Fibroblast of lung (primary cell): ENCODE results near the gene CH25H. TPM values are rescaled to one million over a fixed set of nuclear protein-coding genes. Genes with fewer than 3 reads are reported as not detected.

ENCODE experiments used
- DNase-seq, 2 donors: peaks; one replicate each; pipeline versions ENCODE4 v3.0.0 to v3.0.0-alpha.2; 2010; ENCODE audit warnings: low read depth in 2 of 2
- H2AFZ ChIP-seq: 2 replicates; pipeline ENCODE4 v1.5.1; 2012; ENCODE audit warnings: low read length, control low read depth, inconsistent platforms
- H3K27ac ChIP-seq: 2 replicates; pipeline ENCODE4 v1.5.1; 2011; ENCODE audit warnings: low read length, control low read depth; ENCODE audit not compliant: insufficient read depth
- H3K27me3 ChIP-seq: 2 replicates; pipeline ENCODE4 v1.5.1; 2011; ENCODE audit warnings: mild to moderate bottlenecking, low read length; ENCODE audit not compliant: control insufficient read depth, insufficient read depth
- H3K36me3 ChIP-seq: 2 replicates; pipeline ENCODE4 v1.5.1; 2011; ENCODE audit warnings: low read length; ENCODE audit not compliant: control insufficient read depth, insufficient read depth
- H3K4me1 ChIP-seq: 2 replicates; pipeline ENCODE4 v1.5.1; 2011; ENCODE audit warnings: low read length; ENCODE audit not compliant: control insufficient read depth, insufficient read depth; ENCODE audit errors: extremely low read depth
- H3K4me2 ChIP-seq: 2 replicates; pipeline ENCODE4 v1.5.1; 2011; ENCODE audit warnings: low read length, control low read depth; ENCODE audit not compliant: insufficient read depth; ENCODE audit errors: extremely low read depth
- H3K4me3 ChIP-seq, 4 experiments: fragments of 200-600 bp in 1 of 4; sonication (generic) in 1 of 4; replicated peaks in 1 of 4; 2 replicates each; pipeline ENCODE4 v1.5.1; 2011 to 2016; ENCODE audit warnings: low read length in 4 of 4, low read depth in 3 of 4, mild to moderate bottlenecking in 3 of 4, control low read depth in 2 of 4, inconsistent platforms in 1 of 4, mixed read lengths in 1 of 4; ENCODE audit not compliant: insufficient read depth in 1 of 4; ENCODE audit errors: control extremely low read depth in 1 of 4
- H3K79me2 ChIP-seq: 2 replicates; pipeline ENCODE4 v1.5.1; 2012; ENCODE audit warnings: mild to moderate bottlenecking, low read length, inconsistent platforms; ENCODE audit not compliant: control insufficient read depth, insufficient read depth
- H3K9ac ChIP-seq: 2 replicates; pipeline ENCODE4 v1.5.1; 2011; ENCODE audit warnings: mild to moderate bottlenecking, low read length, control low read depth; ENCODE audit not compliant: insufficient read depth
- H3K9me3 ChIP-seq: 2 replicates; pipeline ENCODE4 v1.5.1; 2012; ENCODE audit warnings: low read depth, low read length; ENCODE audit not compliant: control insufficient read depth, insufficient read depth
- H4K20me1 ChIP-seq: 2 replicates; pipeline ENCODE4 v1.5.1; 2011; ENCODE audit warnings: low read length; ENCODE audit not compliant: control insufficient read depth, insufficient read depth; ENCODE audit errors: extremely low read depth
- EZH2 ChIP-seq: IDR thresholded peaks from 2 replicates; pipeline ENCODE4 v1.5.1; 2012; ENCODE audit warnings: low read length, control low read depth, mild to moderate bottlenecking; ENCODE audit errors: missing control alignments
- polyA plus RNA-seq, 2 donors: library from polyadenylated mRNA; depleted of rRNA in 1 of 2; stranded (reverse) in 1 of 2; unstranded in 1 of 2; fragments of >200 nt; gene quantifications; 2 replicates each; pipeline ENCODE4 v1.2.1, GENCODE V29; 2011 to 2012; ENCODE audit warnings: missing spikeins in 1 of 2
- total RNA-seq: library from RNA; depleted of rRNA; stranded (reverse); fragments of >200 nt; gene quantifications from 2 replicates; pipeline ENCODE4 v1.2.1, GENCODE V29; 2014
- TF ChIP-seq, protein P1 (sequence below), 2 donors: IDR thresholded peaks in 1 of 2; conservative IDR thresholded peaks in 1 of 2; 1 replicate in 1 of 2; 2 replicates in 1 of 2; pipeline ENCODE4 v1.5.1; 2011 to 2012; ENCODE audit warnings: low read length in 2 of 2, control low read depth in 1 of 2, inconsistent platforms in 1 of 2, low read depth in 1 of 2, mild to moderate bottlenecking in 1 of 2

The CH25H gene
- total and polyA plus RNA-seq, 2 donors (not counting 1 experiment from before 2014, with no cell fraction given) = 1.7 to 17.7 TPM

DNA sequence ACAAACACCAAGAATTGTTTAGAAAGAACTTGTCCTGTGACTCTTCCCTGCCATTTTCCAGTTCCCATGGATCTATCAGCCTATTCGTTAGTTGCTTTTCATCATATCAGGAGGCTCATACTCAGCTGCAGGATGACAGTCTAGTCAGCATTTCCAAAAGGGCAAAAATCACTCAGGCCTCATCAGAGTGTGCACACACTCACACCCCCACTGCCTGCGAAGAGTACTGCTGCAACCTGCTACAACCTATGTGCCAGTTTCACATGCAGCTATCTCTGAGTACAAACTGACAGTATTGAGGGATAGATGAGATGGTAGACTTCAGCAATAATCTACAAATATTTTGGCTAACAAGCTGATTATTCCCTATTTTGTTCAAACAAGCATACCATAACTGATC lies 24.2 kb downstream of the CH25H start:
- no peaks in the 10 kb centered on the region for H3K9me3 ChIP-seq
- no peaks in the 10 kb centered on the region for H3K79me2 ChIP-seq
- H3K27ac ChIP-seq = no peak overlapping the region
- no peak for DNase-seq
- H3K4me2 ChIP-seq = no peak overlapping the region
- H3K4me1 ChIP-seq = no peaks in the 10 kb centered on the region
- no peak overlapping the region for H3K4me3 ChIP-seq
- no peaks in the 10 kb centered on the region for H4K20me1 ChIP-seq
- H3K9ac ChIP-seq = no peak overlapping the region
- H3K36me3 ChIP-seq = no peaks in the 10 kb centered on the region
- H2AFZ ChIP-seq = no peak overlapping the region
- TF ChIP-seq EZH2 = no peak
- no peaks in the 10 kb centered on the region for H3K27me3 ChIP-seq

DNA sequence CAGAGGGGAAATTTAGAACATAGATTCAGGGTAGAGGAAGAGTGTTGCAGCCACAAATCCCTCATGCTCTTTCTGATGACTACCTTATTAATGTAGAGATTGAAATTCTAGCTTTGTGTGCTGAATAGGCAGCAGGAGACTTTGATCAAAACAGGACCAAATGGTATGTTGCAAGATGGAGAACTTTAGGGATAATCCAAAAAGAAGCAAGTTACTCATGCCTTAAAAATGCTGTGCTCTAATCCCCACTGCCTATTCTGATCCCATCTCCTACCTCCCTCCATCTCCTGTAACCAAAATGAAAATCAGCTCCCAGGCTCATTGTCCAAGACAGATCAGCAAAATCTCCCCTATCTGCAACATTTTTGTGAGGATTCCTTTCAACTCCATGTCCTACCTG lies 31.3 kb downstream of the CH25H start:
- no peak overlapping the region for H3K27ac ChIP-seq
- H3K36me3 ChIP-seq = no peaks in the 10 kb centered on the region
- no peak overlapping the region for H3K9ac ChIP-seq
- H3K27me3 ChIP-seq = no peaks in the 10 kb centered on the region
- peaks cover 5% of the 10 kb centered on the region for H3K4me1 ChIP-seq
- no peaks in the 10 kb centered on the region for H3K9me3 ChIP-seq
- H2AFZ ChIP-seq = peak overlapping the region; percentile 14
- H3K4me3 ChIP-seq = no peak overlapping the region
- no peak for DNase-seq
- TF ChIP-seq, protein P1, sequence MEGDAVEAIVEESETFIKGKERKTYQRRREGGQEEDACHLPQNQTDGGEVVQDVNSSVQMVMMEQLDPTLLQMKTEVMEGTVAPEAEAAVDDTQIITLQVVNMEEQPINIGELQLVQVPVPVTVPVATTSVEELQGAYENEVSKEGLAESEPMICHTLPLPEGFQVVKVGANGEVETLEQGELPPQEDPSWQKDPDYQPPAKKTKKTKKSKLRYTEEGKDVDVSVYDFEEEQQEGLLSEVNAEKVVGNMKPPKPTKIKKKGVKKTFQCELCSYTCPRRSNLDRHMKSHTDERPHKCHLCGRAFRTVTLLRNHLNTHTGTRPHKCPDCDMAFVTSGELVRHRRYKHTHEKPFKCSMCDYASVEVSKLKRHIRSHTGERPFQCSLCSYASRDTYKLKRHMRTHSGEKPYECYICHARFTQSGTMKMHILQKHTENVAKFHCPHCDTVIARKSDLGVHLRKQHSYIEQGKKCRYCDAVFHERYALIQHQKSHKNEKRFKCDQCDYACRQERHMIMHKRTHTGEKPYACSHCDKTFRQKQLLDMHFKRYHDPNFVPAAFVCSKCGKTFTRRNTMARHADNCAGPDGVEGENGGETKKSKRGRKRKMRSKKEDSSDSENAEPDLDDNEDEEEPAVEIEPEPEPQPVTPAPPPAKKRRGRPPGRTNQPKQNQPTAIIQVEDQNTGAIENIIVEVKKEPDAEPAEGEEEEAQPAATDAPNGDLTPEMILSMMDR (conservative IDR thresholded peaks at IDR 0.05 in 1 of 2, IDR thresholded peaks at IDR 0.05 in 1 of 2; ENCODE audit: low read depth in 1 of 2, low read length in 2 of 2) = no peak
- no peaks in the 10 kb centered on the region for H4K20me1 ChIP-seq
- no peaks in the 10 kb centered on the region for H3K79me2 ChIP-seq
- no peak overlapping the region for H3K4me2 ChIP-seq

DNA sequence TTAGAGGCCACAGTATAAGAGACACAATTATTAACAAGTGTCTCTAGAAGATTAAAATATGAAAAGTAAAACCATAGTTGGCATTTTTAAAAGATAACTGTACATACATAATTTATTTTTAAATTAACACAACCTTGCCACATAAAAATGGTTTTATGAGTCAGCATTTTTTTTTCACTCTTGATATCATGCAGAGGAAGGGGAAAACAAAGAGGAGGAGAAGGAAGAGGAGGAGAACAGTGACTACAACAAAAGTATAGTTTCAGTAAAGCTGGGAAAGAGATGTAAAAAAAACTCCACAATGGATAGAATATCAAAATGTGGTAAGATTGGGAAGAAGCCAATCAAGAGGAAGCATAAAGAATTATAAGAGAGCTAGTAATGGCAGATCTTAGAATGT lies 34.0 kb downstream of the CH25H start:
- no peaks in the 10 kb centered on the region for H3K9me3 ChIP-seq
- H3K9ac ChIP-seq = no peak overlapping the region
- no peak overlapping the region for H3K27ac ChIP-seq
- H3K27me3 ChIP-seq = no peaks in the 10 kb centered on the region
- no peaks in the 10 kb centered on the region for H3K79me2 ChIP-seq
- peak overlapping the region; percentile 2 for H2AFZ ChIP-seq
- H3K4me2 ChIP-seq = no peak overlapping the region
- DNase-seq = no peak
- no peaks in the 10 kb centered on the region for H3K36me3 ChIP-seq
- no peak for TF ChIP-seq EZH2
- TF ChIP-seq, protein P1 (conservative IDR thresholded peaks at IDR 0.05 in 1 of 2, IDR thresholded peaks at IDR 0.05 in 1 of 2; ENCODE audit: low read depth in 1 of 2, low read length in 2 of 2) = no peak
- H3K4me3 ChIP-seq = no peak overlapping the region
- peaks cover 5% of the 10 kb centered on the region for H3K4me1 ChIP-seq
- no peaks in the 10 kb centered on the region for H4K20me1 ChIP-seq
